Neural crest cell (in vitro differentiated cells): Measurements from ENCODE around the gene PDLIM3. TPM values are rescaled to one million over a fixed set of nuclear protein-coding genes. Genes with fewer than 3 reads are reported as not detected.
"Not testable (repeated sequence)": the region's sequence is repeated elsewhere in the genome, so short reads cannot be mapped to it uniquely, and the experiment has no call there.

Experiments used
- DNase-seq: peaks from one replicate; pipeline ENCODE4 v3.0.0; 2021; ENCODE audit warnings: low read depth, mixed read lengths, low spot score
- H3K27ac Mint-ChIP-seq: one replicate; pipeline ENCODE4 v1.8.0; 2021; ENCODE audit warnings: mild to moderate bottlenecking, mixed read lengths; ENCODE audit not compliant: unreplicated experiment
- H3K27me3 Mint-ChIP-seq: 2 replicates; pipeline ENCODE4 v1.8.0; 2021; ENCODE audit warnings: low read depth, mild to moderate bottlenecking, mixed read lengths
- H3K36me3 Mint-ChIP-seq: 2 replicates; pipeline ENCODE4 v1.8.0; 2021; ENCODE audit warnings: low read depth, mild to moderate bottlenecking, mixed read lengths
- H3K4me1 Mint-ChIP-seq: 2 replicates; pipeline ENCODE4 v1.8.0; 2021; ENCODE audit warnings: mixed read lengths
- H3K4me3 Mint-ChIP-seq: one replicate; pipeline ENCODE4 v1.8.0; 2021; ENCODE audit warnings: mild to moderate bottlenecking, mixed read lengths
- H3K9me3 Mint-ChIP-seq: 2 replicates; pipeline ENCODE4 v1.8.0; 2021; ENCODE audit warnings: mixed read lengths
- CTCF ChIP-seq: fragments of 200-600 bp; sonication (generic); conservative IDR thresholded peaks from 2 replicates; pipeline ENCODE4 v1.5.0; 2021; ENCODE audit warnings: antibody characterized with exemption, mild to moderate bottlenecking
- total RNA-seq: library from RNA; stranded (reverse); gene quantifications from 2 replicates; pipeline ENCODE4 v1.2.1, GENCODE V29; 2021

The PDLIM3 gene
- total RNA-seq, 1 donor from 2014 or later, result 2.3 TPM

- no peak for DNase-seq
- Mint-ChIP-seq H3K9me3 (no peaks in the 10 kb centered on the region), H3K4me1 (peaks cover 6% of the 10 kb centered on the region), H3K4me3 (peak overlapping the region; percentile 79), H3K27me3 (peaks cover 38% of the 10 kb centered on the region), H3K27ac (no peak overlapping the region), H3K36me3 (no peaks in the 10 kb centered on the region)
- TF ChIP-seq CTCF, result no peak
Measured at GRCh38 chr4:185535612-185536410, 504 bp upstream of the PDLIM3 start.

GRCh38 chr4:185534511-185534865, 819 bp downstream of the PDLIM3 start:
- Mint-ChIP-seq H3K4me3 (peak overlapping the region; percentile 91), H3K9me3 (no peaks in the 10 kb centered on the region), H3K36me3 (no peaks in the 10 kb centered on the region), H3K4me1 (peaks cover 4% of the 10 kb centered on the region), H3K27ac (no peak overlapping the region), H3K27me3 (peaks cover 44% of the 10 kb centered on the region)
- TF ChIP-seq CTCF, result no peak
- DNase-seq, result no peak

GRCh38 chr4:185532795-185533324, 2.4 kb downstream of the PDLIM3 start:
- Mint-ChIP-seq H3K4me1 (peaks cover 4% of the 10 kb centered on the region), H3K9me3 (no peaks in the 10 kb centered on the region), H3K27me3 (peaks cover 46% of the 10 kb centered on the region), H3K36me3 (no peaks in the 10 kb centered on the region), H3K4me3 (peak overlapping the region; percentile 5), H3K27ac (no peak overlapping the region)
- TF ChIP-seq CTCF, result no peak
- DNase-seq, result no peak

- peaks cover 4% of the 10 kb centered on the region for H3K4me1 Mint-ChIP-seq
- no peak for DNase-seq
Measured at GRCh38 chr4:185532293-185532692, 3.0 kb downstream of the PDLIM3 start.

GRCh38 chr4:185531654-185532053, 3.7 kb downstream of the PDLIM3 start:
- H3K27ac Mint-ChIP-seq, H3K4me3 Mint-ChIP-seq, DNase-seq, H3K4me1 Mint-ChIP-seq, H3K36me3 Mint-ChIP-seq, H3K9me3 Mint-ChIP-seq: not testable (repeated sequence)
- H3K27me3 Mint-ChIP-seq, result peaks cover 43% of the 10 kb centered on the region

More at GRCh38 chr4:185532293-185532692, 3.0 kb downstream of the PDLIM3 start:
- H3K27ac Mint-ChIP-seq, result no peak overlapping the region
- TF ChIP-seq CTCF, result no peak
- no peaks in the 10 kb centered on the region for H3K9me3 Mint-ChIP-seq
- peaks cover 46% of the 10 kb centered on the region for H3K27me3 Mint-ChIP-seq
- H3K36me3 Mint-ChIP-seq, result no peaks in the 10 kb centered on the region
- peak overlapping the region; percentile 3 for H3K4me3 Mint-ChIP-seq

GRCh38 chr4:185529413-185529812, 5.9 kb downstream of the PDLIM3 start:
- peaks cover 8% of the 10 kb centered on the region for H3K9me3 Mint-ChIP-seq
- peaks cover 28% of the 10 kb centered on the region for H3K27me3 Mint-ChIP-seq
- no peak overlapping the region for H3K27ac Mint-ChIP-seq
- DNase-seq, result no peak
- no peak for TF ChIP-seq CTCF
- no peaks in the 10 kb centered on the region for H3K4me1 Mint-ChIP-seq
- peaks cover 6% of the 10 kb centered on the region for H3K36me3 Mint-ChIP-seq
- H3K4me3 Mint-ChIP-seq, result no peak overlapping the region
